HG02973 (cell line): ENCODE data around the gene DPH1.
A peak's percentile ranks its signal among the peaks of the same experiment; 100 is the strongest.

Experiments
- ATAC-seq: cut with Tn5 transposase; IDR thresholded peaks from one replicate; pipeline ENCODE4 v1.9.1; 2021; ENCODE audit warnings: moderate library complexity; ENCODE audit not compliant: unreplicated experiment

The DPH1 gene

DNA sequence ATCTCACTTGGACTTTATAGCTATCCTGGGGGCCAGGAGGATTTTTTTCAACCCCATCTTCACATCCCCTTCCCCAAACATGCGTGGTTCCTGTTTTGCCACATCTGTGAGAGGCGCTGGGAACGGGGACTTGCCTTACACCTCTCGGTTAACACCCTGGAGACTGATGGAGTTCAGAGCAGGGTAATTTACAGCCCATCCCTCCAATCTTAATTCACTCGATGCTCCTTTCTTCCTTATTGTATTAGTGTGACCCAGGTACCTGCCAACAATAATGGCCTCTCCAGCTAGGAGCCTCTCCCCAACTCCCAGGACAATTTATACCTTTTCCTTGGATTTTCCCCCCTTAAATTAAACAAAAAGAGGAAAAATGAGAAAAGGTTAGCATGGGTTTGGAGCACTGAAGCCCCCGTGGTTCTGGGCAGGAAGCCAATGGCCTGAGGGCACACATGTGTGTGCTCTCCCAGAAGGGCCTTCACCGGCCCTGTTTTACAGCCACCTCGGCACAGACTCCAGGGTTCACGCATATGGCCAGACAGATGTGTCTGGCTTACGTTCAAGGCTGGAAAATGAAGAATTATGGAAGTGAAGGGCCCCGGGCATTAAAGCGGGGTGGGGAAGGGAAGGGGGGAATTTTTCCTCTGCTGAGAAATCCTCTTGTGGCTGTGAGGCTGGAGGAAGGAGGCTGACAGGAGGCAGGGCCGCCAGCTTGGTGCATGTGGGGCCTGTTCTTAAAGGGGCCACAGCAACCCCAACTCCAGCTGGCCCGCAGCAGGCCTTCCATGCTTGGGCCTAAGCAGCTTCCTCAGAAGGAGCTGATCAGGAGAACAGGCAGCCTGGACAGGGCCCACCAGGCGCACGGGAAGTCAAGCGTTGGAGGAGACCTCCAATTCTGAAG, 46.4 kb downstream of the DPH1 start:
- ATAC-seq = no peak

DNA sequence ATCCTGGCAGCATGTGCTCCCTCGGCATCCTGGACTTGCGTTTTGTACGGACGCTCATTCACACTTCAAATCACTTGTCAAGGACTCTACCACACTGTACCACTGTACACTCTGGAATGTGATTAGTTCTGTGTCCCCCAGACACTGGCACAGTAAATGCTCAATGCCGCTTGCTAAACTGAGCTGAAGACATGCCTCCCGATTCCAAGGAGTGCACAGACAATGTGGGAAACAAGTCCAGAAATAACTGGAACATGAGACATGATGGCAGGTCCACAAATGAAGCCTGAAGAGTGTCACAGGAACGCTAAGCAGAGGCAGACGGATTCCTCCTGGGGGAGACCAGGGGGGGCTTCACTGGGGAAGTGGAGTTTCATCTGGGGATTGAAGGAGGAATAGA, 47.1 kb downstream of the DPH1 start:
- no peak for ATAC-seq

DNA sequence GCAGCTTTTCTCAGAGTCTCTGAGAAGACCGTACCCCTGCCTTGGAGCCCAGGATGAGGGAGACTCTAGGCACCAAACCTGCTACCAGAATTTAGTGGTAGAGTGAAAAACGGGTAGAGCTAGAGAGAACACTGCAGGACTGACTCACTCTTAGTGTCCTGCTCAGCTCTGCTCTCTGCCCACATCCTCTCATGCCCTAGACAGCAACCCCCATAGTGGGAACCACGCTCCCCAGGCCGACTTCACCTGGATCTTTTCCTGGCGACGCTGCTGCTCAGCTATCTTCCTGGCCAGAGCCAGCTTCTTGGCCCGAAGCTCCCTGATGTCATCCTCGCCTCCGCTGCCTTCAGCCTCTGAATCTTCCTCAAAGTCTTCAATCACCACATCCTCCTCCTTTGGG, 51.6 kb downstream of the DPH1 start:
- ATAC-seq = no peak

DNA sequence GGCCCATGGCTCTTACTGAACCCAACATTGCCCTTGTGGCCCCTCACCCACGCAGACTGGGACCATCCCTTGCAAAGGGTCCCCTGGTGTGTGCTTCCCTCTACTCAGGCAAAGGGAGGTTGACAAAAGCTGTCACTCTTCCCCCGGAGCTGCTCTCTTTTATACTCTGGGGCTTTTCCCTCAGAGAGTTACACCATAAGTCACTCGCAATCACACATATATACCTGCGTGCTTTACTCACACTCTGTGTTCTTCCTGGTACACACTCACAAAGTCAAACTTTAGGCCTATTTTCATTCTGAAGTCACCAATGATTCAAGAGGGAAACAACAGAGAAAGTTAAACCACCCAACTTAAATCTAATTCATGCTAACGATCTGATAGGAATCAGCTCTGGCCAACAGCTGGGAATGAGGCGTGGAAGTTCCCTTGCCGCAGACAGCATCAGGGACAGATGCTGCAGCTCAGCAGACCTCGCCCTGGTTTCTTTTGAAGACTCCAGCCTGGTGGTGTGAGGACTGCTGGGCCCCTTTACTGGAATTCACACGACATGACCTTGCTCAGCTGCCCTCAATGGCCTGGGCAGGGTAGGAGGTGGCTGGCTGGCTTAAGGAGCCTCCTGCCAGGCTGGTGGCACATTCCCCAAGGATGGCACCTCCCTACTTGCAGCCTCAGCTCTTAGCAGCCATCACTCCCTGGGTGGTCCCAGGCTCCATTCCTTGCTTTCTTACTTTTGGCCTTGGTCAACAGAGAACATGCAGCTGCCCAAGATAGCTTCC, 52.2 kb downstream of the DPH1 start:
- ATAC-seq = no peak

DNA sequence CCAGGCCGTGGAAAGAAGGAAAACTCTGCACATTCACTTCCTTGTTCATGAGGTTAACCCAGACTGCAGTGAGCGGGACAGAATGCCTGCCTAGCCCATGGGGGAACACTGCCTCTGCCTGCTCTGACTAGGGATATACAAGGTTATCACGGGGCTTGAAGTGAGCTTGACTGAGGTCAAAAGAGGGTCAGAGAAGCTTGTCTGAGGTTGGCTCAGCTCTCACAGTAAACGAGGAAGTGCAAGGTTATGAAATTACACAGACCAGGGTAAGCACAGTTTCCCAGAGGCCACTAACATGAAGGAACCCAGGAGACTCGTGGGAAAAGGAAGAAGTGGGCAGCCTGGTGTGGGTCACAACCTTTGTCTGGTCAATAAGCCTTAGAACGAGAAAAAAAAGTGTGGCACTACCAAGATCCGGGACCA, 53.7 kb downstream of the DPH1 start:
- ATAC-seq = peak; percentile 38

DNA sequence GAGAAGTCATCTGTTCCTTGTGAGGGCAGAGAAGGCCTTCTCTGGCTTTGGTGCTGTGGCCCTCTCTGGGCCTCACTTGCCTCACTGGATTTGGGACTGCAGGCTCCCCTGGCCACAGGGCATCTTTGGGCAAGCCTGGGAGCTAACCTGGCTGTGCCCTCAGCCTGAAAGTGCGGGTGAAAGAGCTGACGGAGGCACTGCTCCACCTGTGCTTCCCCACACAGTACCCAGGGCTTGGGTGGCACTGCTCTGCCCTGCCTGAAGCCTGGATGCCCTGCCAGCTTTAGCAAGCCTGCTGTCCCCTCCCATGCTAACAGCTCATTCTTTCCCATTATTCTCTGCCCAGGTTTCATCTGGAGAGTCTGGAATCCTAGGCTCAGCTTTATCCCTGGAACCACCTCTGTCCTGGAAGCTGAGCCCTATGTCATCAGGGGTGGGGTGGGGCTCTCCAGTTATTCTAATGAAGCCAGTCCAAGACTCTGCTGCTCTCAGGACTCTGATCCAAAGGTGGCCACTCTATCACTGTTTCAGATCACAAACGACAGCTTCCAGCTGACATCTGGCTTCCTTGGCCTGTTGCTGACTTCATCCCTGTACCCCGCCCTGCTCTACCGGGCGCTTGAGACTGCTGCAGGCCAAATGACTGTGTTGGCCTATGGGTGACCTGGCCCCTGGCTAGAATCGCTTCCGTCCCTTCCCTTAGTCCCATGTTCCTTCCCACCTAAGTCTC, 54.2 kb downstream of the DPH1 start:
- ATAC-seq = no peak

DNA sequence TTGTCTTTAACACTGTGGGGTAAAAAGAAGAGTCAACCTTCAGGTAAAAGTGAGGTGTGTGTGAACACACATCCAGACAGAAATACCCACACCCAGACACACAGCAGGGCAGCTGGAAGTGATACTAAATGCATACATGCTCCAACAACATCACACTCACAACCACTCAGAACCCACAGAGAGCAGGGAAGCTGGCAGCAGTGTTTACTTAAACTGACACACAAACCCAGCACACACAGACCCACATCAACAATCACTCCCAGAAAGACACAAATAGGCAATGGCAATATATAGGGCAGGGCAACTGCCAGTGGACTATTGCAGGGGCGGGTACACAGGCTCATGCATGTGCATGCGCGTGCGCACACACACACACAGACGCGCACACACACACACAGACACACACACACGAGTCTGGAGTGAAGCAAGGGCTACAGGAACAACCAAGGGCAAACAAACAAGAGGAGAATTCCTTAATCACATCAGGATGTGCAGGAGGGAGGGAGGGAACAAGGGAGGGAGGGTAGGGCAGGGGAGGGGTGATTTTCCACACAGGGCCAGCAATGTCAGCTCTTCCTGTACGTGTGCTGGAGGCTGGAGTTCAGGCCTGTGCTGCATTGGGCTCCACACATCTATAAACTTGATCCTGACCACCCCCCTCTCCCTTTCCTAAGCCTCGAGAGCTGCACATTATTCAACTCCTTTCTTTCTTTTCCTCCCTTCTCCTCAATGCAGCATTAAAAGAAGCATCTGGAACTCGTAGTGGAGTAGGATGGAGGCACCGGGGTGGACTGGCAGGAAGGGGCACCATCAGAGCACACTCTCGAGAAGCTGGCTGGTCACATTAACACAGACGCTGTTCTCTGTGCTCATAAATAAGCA, 55.1 kb downstream of the DPH1 start:
- ATAC-seq = no peak

DNA sequence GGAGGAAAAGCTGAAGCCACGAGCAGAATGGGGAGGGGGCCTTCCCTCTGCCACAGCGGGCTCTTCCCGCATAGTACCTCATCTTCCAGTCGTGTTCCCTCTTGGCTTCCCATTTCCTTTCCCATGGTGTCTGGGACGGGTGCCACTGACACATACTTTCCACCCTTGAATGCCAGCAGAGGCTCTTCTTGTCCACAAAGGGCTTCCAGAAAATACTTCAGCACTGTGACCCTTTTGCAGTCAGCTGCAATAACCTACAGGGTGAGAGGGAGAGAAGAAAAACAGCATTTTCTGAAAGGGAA, 55.6 kb downstream of the DPH1 start:
- ATAC-seq = no peak

DNA sequence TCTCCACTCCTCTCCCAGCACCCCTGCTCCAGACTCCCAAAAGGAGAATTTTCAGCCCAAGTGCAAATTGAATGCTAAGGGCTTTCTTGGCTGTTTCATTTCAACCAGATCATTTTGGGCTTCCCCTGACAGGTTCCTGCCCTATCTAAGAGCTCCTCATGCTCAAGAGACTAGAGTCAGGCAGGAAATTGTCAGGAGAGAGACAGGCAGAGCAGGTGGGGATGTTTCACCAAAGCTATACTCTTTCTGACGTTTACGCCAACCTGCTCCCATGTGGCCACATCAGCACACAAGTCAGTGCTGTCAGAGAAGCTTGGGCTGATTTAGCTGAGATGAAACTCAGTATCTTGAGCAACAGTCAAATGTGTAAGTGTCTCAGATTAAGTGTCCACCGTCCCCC, 56.4 kb downstream of the DPH1 start:
- ATAC-seq = no peak

DNA sequence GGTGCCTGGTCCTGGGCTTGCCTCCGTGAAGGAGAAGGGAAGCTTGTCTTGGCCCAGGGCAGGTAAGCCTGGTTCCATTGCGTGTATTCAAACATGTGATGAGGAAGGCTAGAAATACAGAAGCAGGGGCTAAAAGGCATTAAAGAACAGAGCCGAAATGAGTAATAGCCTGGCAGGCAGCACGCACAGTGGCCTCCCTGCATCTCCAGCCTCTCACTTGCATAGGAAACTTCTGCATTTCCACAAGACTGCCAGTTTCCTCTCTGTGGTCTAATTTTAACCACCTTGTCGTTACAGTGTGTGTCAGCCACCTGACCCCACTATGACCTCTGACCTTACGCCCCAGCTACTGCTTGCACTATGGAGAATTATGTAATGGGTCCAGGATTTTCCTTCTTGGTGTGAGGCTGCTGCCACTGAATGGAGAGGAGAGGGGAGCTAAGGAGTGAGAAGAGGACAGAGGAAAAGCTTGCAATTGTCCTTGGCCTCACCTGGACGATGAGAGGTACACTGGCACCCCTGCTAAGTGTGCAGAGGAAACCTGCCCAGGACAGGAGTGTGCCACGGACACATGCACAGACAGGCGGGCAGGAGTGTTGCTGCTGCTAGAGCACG, 57.8 kb downstream of the DPH1 start:
- ATAC-seq = peak; percentile 33

DNA sequence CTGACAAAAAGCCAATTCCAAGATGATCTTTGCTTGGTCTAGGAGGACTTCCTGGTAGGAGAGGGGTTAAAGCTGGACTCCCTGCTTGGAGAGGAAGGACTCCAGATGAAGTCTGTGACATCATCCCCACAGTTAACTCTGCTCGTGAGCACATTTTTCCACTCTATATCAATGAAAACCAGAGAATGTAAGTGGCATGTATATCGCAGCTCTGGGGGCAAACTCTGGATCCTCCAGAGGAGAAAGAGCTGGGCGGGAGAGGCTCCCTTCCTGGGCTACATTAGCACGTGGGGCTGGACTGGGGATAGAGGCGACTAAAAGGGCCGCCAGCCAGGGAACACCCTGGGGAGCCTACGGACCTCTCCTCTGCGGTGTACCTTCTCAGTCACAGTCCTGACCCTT, 59.1 kb downstream of the DPH1 start:
- peak; percentile 10 for ATAC-seq

DNA sequence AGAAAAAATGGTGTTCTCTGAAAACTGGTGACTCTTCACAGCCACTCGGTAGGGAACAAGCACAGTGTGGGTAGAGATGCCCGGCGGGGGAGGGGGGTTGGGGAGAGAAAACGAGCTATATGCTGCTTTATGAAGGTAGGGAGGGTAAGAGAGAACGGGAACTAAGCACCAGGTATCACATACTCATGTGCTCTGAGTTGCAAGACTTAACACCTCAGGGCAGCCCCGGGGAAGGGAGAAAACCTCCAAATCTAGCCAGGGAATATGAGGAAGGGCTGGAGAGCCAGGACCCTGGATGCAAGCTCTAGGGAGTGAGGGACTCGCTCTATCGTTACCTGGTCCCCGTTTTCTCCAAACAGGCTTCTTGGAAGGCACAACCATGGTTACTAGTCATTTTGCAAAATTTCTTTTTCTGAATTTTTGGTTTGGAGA, 60.3 kb downstream of the DPH1 start:
- no peak for ATAC-seq

DNA sequence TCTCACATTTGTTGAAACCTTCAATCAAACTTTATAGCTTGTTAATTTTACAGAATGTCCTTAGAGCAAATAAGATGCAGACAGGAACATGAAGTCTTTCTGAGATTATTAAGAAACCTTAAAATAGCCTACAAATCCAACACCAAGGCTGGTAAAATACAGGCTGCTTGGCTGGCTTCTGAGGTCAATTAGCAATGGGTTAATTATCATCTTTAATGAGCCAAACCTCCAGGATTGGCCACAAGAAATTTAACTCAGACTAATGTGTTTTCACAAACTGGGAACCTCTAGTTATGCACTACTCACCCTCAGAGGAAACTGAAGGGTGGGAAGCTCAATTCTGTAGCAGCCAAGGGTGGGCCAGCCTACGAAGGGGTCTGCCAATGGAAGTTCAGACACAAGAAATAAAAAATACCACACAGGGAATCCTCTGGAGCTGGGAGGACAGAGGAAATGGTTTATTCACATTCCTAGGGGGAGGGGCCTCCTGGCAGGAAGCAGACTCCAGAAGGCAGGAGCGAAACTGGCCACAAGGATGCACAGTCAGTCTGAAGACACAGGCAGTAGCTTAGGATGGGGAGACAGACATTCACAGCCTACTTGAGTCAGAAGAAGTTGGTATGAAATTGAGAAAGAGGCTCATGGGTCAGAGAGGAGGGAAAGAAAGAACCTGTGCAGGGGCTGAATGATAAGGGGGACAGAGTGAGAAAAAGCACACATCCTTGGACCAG, 61.0 kb downstream of the DPH1 start:
- no peak for ATAC-seq

DNA sequence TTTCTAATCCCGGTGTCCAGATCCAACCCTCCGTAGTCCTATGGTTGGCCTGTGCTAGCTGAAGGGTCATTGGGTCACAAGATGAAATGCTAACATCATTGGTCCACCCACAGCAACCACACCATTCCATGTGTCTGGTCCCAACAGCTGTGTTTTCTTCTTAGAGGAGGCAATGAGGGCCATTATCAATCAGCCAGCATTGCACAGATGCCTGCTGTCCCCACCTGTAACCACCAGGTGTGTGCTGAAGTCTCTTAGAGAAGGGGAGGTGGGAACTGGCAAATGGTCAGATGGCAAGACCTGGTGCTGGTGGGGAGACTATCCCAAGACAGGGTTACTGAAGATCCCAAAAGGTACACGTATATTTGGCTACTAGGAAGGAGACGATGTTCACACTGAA, 62.3 kb downstream of the DPH1 start:
- ATAC-seq = no peak

DNA sequence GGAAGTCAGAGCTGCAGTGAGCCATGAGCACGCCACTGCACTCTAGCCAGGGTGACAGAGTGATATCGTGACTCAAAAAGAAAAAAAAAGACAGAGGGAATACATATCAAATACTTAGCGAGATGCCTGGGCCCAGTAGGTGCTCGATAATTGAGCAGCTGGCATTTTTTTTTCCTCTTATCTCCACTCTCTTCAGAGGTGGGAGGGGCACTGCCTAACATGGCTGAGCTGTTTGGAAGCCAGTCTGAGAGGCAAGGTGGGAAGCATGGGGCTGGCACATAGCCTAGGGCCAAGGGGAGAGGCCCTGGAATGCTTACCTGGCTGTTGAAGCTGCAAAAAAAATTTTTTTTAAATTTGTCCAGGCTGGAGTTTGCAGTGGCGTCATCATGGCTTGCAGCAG, 63.4 kb downstream of the DPH1 start:
- no peak for ATAC-seq
